Activated CD4-positive, alpha-beta T cell treated with anti-CD3 and anti-CD28 coated beads, Interleukin-2, Interleukin-6, amounts not matched to agents 100 ng/mL and 50 ng/mL, durations not matched to agents 16 hours and 8 hours (primary cell): Measurements from ENCODE around the gene OR51Q1.

Experiments
- DNase-seq: peaks from one replicate; pipeline ENCODE4 v3.0.0-alpha.2; 2020

Gene OR51Q1

DNA sequence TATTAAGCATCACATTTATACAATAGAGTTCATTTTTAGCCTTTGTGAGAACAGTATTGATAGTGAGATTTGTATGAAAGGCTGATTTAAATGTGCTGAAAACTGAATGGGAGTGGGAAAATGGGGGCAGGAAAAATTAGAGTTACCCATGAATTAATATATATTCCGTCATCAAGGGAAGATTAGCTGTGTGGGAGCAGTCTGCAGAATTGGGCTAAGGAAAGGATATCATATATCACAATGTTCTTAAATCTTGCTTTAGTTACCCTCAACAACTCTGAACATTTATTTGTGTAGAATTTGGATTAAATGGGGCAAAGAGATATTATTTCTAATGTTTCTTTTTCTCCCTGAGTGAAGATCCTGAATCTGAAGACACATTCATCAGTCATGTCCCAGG lies at the start of gene OR51Q1:
Gene OR51Q1 (plus strand): TSS at position 301 of the 400 bp plus-strand sequence. CDS start 90 bp downstream, at position 391.
- DNase-seq, result no peak

GRCh38 chr11:5380740-5381342 lies 41.1 kb upstream of the OR51Q1 start:
- DNase-seq, result peak; percentile 58

DNA sequence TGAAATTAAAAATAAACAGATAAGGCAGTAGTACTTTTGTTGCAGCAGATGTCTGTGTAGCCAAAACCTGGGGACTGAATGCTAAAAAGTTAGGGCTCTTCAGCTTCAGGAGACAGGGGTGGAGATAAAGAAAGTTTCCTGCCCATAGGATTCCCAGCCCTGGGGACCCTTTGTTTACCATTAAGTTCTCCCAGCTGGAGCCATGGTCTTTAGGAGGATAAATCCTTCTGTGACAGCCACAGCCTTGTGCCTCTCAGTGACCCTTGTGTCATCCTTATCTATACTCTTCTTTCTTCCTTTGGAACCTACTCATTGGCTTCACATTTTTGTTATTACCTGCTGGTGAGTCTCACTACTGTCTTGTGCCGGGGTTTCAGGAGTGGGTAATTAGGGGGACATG lies 38.3 kb upstream of the OR51Q1 start, which contains the start of gene OR51M1:
Gene OR51M1 (plus strand): TSS at position 237 of the 400 bp plus-strand sequence. CDS start 5,587 bp downstream, outside the sequence.
- DNase-seq, result no peak

DNA sequence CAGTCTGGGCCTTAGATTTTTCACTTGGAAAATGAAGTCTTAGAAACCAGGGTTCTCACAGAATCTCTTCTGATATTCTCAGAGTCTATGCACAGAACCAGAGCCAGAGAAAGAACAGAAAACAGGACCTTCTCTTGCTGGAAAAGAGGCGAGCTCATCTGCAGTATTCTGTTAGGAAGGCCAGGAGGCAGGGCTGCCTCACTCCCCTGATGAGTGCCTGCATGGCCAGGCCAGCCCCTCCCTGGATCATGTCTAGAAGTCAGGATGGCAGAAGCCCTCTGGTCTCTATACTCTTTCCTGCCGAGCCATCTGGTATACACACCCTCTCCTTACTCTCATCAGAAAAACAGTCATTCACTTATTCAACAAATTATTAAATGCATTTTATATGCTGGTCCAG lies 37.6 kb upstream of the OR51Q1 start:
- DNase-seq, result no peak

GRCh38 chr11:5390210-5390609 lies 31.7 kb upstream of the OR51Q1 start:
- DNase-seq, result no peak

- DNase-seq, result no peak
Observed at GRCh38 chr11:5394091-5394490, 27.8 kb upstream of the OR51Q1 start.

- no peak for DNase-seq
Observed at GRCh38 chr11:5398936-5399335, 23.0 kb upstream of the OR51Q1 start.

DNA sequence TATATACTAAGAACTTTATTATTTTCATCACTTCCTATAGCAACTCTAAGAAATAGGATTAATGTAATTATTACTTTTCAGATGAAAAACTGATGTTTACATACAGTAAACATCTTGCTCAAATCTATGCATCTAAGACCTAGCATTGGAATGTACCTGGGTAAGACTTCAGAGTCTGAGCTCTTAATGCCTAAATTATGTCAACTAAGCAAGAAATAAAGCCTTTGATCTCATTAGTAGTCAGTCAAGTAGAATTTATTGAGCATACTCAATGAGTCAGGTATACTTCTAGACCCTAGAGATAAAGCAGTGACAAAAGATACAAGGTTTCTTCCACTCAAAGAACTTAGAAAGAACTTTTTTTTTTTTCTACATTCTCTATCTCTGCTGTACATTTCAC lies 16.7 kb upstream of the OR51Q1 start:
- DNase-seq, result no peak

GRCh38 chr11:5420993-5421392 lies 918 bp upstream of the OR51Q1 start:
- DNase-seq, result no peak

GRCh38 chr11:5423131-5423530 lies 1.2 kb downstream of the OR51Q1 start:
- DNase-seq, result no peak

DNA sequence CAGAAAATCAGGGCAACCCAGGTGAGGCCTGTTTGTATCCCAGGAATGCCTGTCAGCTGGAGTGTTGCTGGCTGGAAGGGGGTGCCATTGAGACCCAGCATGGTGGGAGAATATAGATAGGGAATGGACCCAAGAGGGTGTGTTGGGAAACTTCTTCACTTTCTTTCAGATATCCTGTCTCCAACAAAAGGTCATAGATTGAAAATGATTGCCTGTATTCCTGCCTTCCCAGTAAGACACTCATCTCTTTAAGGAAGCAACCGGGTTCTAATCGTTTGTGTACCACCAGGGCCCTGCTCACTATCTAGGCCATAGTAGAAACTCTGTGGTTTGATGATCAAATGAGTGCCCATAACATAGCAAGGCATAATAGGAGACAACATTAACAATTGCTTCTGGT lies 19.5 kb downstream of the OR51Q1 start, which contains the start of gene OR51I1:
Gene OR51I1 (minus strand): TSS at position 101 of the 400 bp plus-strand sequence. CDS start 0 bp downstream, at position 101.
- DNase-seq, result no peak

DNA sequence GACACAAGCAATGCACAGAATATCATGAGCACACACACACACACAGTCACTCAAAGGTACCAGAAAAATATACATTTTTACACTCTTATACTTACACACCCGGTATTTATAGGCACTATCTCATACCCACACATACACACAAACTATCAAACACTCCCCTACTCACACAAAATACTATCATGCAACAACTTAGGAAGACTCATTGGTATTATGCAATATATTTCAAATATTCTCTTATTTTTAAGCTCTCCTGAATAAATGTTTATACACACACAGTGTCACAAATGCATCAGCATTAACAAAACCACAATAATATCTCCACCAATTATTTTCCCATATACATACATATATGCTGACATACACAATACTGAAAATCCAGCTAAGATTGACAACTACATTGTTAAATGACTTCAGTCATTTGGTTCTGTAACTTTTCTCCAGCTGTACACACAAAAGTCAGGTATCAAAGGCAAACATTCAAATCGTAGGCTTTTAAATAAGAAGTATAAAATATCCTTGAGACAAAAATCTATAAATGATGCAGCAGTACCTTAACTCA lies 22.0 kb downstream of the OR51Q1 start:
- no peak for DNase-seq

GRCh38 chr11:5449023-5449422 lies 27.1 kb downstream of the OR51Q1 start, which contains the start of gene OR51I2:
Gene OR51I2, plus strand, starts transcription at chr11:5449323. Its CDS starts 4,166 bp downstream, at chr11:5453489.
- no peak for DNase-seq

- no peak for DNase-seq
Observed at GRCh38 chr11:5449432-5449831, 27.5 kb downstream of the OR51Q1 start.

DNA sequence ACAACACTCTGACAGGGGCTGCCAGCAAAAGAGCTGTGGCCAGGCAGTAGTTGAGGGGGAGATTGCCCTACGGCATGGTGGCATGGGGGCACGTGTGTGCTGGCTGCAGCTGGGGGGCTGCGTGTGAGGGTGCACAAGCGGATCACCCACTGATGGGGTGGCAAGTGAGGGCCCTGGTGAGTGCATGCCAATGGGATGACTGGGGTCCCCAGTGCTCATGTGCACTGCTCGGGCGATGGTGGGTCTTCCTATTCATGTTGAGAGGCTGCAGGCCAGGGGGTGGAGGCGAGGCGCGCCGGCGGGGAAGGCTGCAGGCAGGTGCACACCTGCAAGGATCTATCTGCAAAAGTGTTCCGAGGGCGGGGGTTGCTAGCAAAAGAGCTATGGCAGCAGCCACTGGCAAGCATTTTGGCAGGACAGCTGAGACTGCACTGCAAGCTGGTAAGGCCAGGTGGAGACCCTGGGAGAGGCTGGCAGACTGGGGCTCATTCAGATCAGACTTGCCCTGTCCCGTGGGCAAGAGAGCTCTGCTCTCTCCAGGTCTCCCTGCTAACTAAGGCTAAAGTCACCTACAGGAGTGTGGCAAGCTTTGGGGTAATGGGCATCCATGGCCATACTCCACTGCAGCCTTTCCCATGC lies 39.2 kb downstream of the OR51Q1 start:
- no peak for DNase-seq

DNA sequence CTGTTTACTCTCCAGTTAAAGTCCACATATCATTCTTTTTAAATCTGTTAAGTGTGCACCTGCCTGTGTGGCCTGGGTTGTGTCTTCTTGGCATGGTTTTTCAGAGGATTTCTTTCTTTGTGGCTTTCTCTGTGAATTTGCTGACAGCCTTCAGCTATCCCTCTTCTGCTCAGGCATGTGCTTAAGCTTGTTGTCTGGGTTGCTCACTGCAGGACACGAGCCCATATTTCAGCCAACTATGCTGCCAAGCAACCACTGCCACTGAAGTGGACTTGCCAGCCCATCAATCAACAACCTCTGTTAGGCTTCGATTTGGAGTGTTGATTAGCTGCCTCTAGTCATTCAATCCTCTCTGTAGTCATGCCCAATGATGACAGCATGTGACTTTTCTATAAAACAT lies 45.6 kb downstream of the OR51Q1 start:
- DNase-seq, result no peak
